SK-MEL-5 (cell line): Measurements from ENCODE around the gene TMSB4X. TPM values are rescaled to one million over a fixed set of nuclear protein-coding genes. Genes with fewer than 3 reads are reported as not detected.
"Not testable (repeated sequence)": the region's sequence is repeated elsewhere in the genome, so short reads cannot be mapped to it uniquely, and the experiment has no call there.

Experiments
- DNase-seq: peaks from one replicate; pipeline ENCODE4 v3.0.0-alpha.2; 2016; ENCODE audit warnings: low read depth, low spot score
- in situ Hi-C: cut with HindIII; loops from 2 replicates; pipeline ENCODE4 v1.10.0; 2016; ENCODE audit warnings: low sequenced_read_pairs, high pct_unique_total_duplicates, low pct_unique_long_range_greater_than_20kb
- total RNA-seq: library from RNA; depleted of rRNA; stranded (reverse); fragments of >200 nt; shearing (Covaris generic); gene quantifications from 2 replicates; pipeline ENCODE4 v1.2.3, GENCODE V29; 2014

TMSB4X gene
- total RNA-seq, 1 experiment from 2014 or later = not detected

DNA sequence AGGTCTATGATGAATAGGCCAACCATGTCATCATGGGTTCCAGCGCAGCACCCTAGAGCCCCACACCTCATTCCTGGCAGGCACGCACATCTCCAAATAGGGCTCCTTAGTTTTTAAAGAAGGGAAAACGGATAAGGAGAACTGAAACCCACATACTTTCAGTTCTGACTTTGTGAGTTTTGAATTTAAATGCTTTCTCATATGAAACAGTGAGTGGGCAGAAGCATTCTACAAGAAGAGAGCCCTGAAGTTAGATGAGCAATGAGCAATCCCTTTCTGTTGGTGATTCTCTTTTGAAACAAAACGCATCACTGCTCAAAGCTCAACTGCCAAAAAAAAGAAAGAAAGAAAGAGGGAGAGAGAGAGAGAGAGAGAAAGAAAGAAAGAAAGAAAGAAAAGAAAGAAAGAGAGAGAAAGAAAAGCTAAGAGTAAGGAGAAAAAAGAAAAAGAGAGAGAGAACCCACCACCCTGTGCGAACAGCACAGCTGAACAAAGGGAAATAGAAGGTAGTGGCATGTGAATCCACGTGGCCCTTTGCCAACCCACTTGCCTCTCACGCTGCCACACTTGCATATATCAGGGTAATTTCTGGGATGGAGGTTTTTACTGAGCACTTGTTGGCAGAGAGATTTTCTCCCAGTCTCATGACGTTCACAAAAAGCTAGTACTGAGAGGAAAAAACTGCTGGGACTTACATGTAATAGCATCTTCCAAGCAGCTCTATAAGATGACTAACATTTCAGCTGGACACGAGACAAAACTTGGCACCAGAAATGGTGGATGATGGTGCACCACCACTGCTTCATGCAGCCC is 31.0 kb downstream of the TMSB4X start:
- in situ Hi-C loops = no loop called here
- no peak for DNase-seq

- DNase-seq = no peak
- in situ Hi-C loops = no loop called here
Observed at GRCh38 chrX:13007519-13008188, 32.7 kb downstream of the TMSB4X start.

DNA sequence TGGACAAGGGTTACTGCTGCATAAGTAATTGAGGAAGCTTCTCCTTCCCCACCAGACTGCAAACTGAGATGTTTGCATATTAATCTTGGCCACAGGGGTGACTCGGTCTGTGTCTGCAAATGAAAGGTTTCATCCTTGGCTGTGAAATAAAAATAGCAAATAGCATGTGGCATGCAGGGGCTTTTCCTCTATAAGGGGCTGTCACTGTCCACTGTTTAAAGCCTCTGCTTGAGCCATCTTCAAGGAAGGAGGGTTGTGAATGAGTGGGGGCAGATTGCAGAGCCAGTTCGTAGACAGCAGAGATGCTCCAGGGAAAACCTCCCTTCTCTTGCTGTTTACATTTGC is 33.3 kb downstream of the TMSB4X start:
- DNase-seq = no peak
- in situ Hi-C loops = no loop called here

- in situ Hi-C loops = no loop called here
- no peak for DNase-seq
Observed at GRCh38 chrX:13008851-13009250, 33.9 kb downstream of the TMSB4X start.

DNA sequence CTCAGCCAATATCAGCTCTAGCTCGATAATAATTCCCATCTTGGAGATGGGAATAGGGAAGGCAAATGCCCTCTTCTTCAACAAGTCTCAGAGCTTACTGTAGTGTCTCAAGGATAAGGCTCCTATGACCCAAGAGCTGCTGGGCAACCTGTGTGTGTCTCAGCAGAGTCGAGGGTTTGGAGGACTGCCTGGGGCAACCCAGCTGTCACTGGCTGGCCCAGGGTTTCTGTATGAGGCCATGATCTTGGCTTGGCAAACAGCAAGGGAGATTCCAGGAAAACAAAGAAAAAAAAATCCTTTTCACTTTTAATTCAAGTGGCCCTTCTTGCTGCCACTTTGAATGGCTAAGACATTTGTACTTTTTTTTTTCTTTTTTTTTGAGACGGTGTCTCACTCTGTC is 34.4 kb downstream of the TMSB4X start:
- no peak for DNase-seq
- in situ Hi-C loops = no loop called here

DNA sequence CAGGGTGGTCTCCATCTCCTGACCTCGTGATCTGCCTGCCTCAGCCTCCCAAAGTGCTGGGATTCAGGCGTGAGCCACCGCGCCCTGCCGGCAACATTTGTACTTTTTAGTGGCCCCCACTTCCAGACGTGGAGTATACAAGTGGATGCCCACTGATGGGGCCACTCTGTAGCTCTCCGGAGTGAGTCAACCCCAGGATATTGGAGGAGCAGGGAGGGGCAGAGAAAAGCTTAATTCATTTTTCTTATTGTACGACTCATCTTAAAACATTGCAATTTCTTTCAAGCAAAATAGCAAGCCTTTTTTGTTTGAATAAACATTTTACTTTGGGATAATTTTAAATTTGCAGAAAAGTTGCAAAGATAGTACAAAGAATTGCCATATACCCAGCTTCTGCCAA is 34.9 kb downstream of the TMSB4X start:
- in situ Hi-C loops = no loop called here
- no peak for DNase-seq

GRCh38 chrX:13010546-13010945 is 35.6 kb downstream of the TMSB4X start:
- in situ Hi-C loops = no loop called here
- no peak for DNase-seq

GRCh38 chrX:13013363-13014110 is 38.6 kb downstream of the TMSB4X start:
- in situ Hi-C loops = no loop called here
- no peak for DNase-seq

DNA sequence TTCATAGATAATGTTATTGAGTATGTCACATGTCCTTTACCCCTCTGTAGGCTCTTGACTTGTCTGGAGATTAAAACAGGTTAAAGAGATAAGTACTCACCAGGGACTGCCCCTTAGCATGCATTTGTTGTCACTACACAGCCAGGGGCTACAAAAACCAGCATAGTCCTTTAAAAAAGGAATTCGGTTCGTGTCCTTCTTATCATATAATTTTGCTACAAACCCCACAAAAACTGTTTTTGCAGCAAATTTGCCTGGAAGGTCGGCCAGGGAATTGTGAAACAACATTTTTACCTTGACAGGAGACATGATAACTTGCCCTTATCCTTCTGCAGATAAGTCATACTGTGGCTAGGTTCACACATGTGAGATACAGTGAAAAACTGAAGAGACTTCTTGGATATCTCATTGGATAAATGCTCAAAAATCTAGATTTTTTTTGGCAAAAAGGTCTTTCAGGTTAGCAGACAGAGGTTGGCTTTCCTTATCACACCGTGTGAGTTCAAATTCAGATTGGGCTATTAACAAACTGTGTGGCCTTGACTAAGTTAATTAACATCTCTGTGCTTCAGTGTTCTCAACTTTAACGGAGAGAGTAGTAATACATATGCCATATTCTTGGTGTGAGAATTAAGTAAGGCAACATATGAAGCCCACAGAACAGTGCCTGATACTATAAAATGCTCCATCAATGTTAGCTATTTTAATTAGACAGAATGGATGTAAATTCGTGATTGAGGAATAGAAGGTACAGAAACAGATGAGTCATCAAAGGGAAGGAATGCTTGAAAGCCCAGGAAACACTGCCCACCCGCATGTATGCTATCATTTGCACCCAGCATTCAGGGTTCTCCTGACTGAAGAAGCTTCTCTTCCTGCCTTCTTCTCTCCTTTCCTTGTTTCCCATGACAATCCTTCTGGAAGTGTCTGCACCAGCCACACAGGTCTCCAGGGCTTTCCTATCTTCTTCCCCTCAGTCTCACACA is 39.5 kb downstream of the TMSB4X start:
- no peak for DNase-seq

GRCh38 chrX:13015536-13016236 is 40.8 kb downstream of the TMSB4X start:
- in situ Hi-C loops = no loop called here
- peak; percentile 76 for DNase-seq

More for the DNA sequence above, 39.5 kb downstream of the TMSB4X start:
- in situ Hi-C loops = no loop called here

GRCh38 chrX:13016731-13017130 is 41.8 kb downstream of the TMSB4X start:
- DNase-seq, in situ Hi-C loops: not testable (repeated sequence)

DNA sequence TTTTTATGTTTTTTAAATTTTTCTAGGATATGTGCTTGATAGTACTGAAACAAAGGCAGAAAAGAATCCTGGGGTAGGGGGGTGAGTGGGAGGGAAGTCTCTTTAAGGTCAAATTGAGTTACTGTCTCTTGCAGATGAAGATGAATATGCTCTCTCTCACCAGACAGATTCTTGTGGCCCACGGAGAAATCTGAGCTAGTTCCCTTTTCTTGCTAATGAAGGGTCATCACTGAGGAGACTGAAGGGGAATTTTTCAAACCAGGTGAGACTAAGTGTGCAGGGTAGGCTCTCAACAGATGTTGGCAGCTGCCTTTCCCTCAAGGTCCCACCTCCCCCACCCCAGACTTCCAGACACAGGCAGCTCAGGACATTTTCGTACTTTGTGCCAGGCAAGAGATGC is 48.0 kb downstream of the TMSB4X start:
- in situ Hi-C loops = no loop called here

DNA sequence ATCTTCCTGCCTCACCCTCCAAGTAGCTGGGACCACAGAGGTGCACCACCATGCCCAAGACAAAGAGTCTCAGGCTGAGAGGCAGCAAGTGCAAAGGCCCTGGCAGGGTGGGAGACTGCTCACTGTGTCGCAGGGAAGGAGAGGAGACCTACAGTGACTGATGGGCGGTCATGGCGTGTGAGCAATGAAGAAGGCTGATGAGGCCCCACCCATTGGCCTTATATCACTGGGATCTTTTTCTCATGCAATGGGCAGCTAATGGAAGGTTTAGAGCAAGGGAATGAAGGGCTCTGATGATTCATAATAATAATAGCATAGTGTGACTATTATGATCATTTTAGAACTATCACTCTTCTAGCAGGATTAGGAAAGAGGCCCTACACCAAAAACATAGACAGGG is 48.7 kb downstream of the TMSB4X start:
- DNase-seq = no peak
- in situ Hi-C loops = no loop called here

More for the DNA sequence above, 48.0 kb downstream of the TMSB4X start:
- DNase-seq = no peak

DNA sequence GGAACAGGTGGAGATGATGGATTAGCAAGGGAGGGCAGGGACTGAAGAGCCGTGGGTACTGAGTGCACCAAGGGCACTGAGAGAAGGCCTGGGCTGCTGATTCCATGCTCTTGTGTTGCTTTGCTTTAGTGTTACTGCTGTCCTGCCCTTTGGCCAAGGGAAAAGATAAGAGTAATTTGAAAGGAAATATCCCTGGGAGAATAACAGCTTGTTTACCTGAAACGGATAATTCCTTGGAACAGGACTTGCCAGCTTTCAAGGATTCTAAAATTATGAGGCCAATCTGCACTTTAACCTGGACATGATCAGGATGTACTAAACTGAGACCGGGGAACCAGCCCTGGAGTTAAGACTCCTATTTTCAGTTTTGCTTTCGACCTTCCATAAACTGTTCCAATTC is 49.1 kb downstream of the TMSB4X start:
- no peak for DNase-seq
- in situ Hi-C loops = no loop called here

- DNase-seq = no peak
- in situ Hi-C loops = no loop called here
Observed at GRCh38 chrX:13024986-13025385, 50.1 kb downstream of the TMSB4X start.
